BE2C (cell line): ENCODE results near the gene RTP5. TPM values are rescaled to one million over a fixed set of nuclear protein-coding genes. Genes with fewer than 3 reads are reported as not detected.
"Not testable (repeated sequence)": the region's sequence is repeated elsewhere in the genome, so short reads cannot be mapped to it uniquely, and the experiment has no call there.

Experiments
- DNase-seq: peaks from one replicate; pipeline ENCODE4 v3.0.0-alpha.2; 2020
- H3K27me3 ChIP-seq: fragments of 250-450 bp; sonication (Bioruptor Pico); 2 replicates; pipeline ENCODE4 v1.5.1; 2020; ENCODE audit warnings: mild to moderate bottlenecking
- H3K36me3 ChIP-seq: fragments of 250-450 bp; sonication (Bioruptor Pico); 2 replicates; pipeline ENCODE4 v1.5.1; 2020; ENCODE audit warnings: mild to moderate bottlenecking
- H3K4me1 ChIP-seq: fragments of 250-450 bp; sonication (Bioruptor Pico); 2 replicates; pipeline ENCODE4 v1.5.1; 2020
- H3K4me3 ChIP-seq: 2 replicates; pipeline ENCODE4 v1.5.1; 2011; ENCODE audit warnings: low read depth, low read length
- H3K9me3 ChIP-seq: fragments of 250-450 bp; sonication (Bioruptor Pico); 2 replicates; pipeline ENCODE4 v1.5.1; 2020
- polyA plus RNA-seq: library from polyadenylated mRNA; unstranded; fragments of >200 nt; gene quantifications from one replicate; pipeline ENCODE4 v1.2.1, GENCODE V29; 2012; ENCODE audit warnings: low read depth, missing spikeins; ENCODE audit not compliant: insufficient read length, insufficient read depth
- TF ChIP-seq, protein P1 (sequence below): IDR thresholded peaks from 2 replicates; pipeline ENCODE4 v1.5.1; 2012; ENCODE audit warnings: mild to moderate bottlenecking, low read depth, low read length

Gene RTP5
- polyA plus RNA-seq = 0.31 TPM

GRCh38 chr2:241869087-241869961 is at the start of gene RTP5:
Gene RTP5 (plus strand): TSS chr2:241869729. CDS start chr2:241869757, 28 bp downstream.
- no peaks in the 10 kb centered on the region for H3K36me3 ChIP-seq
- no peaks in the 10 kb centered on the region for H3K9me3 ChIP-seq
- H3K4me1 ChIP-seq = peaks cover 6% of the 10 kb centered on the region; the same call in 1 of the 2 replicates
- H3K27me3 ChIP-seq = no peaks in the 10 kb centered on the region
- no peak within 1 kb of the TSS for H3K4me3 ChIP-seq
- DNase-seq = peak; percentile 8
- TF ChIP-seq, protein P1, sequence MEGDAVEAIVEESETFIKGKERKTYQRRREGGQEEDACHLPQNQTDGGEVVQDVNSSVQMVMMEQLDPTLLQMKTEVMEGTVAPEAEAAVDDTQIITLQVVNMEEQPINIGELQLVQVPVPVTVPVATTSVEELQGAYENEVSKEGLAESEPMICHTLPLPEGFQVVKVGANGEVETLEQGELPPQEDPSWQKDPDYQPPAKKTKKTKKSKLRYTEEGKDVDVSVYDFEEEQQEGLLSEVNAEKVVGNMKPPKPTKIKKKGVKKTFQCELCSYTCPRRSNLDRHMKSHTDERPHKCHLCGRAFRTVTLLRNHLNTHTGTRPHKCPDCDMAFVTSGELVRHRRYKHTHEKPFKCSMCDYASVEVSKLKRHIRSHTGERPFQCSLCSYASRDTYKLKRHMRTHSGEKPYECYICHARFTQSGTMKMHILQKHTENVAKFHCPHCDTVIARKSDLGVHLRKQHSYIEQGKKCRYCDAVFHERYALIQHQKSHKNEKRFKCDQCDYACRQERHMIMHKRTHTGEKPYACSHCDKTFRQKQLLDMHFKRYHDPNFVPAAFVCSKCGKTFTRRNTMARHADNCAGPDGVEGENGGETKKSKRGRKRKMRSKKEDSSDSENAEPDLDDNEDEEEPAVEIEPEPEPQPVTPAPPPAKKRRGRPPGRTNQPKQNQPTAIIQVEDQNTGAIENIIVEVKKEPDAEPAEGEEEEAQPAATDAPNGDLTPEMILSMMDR = no peak

DNA sequence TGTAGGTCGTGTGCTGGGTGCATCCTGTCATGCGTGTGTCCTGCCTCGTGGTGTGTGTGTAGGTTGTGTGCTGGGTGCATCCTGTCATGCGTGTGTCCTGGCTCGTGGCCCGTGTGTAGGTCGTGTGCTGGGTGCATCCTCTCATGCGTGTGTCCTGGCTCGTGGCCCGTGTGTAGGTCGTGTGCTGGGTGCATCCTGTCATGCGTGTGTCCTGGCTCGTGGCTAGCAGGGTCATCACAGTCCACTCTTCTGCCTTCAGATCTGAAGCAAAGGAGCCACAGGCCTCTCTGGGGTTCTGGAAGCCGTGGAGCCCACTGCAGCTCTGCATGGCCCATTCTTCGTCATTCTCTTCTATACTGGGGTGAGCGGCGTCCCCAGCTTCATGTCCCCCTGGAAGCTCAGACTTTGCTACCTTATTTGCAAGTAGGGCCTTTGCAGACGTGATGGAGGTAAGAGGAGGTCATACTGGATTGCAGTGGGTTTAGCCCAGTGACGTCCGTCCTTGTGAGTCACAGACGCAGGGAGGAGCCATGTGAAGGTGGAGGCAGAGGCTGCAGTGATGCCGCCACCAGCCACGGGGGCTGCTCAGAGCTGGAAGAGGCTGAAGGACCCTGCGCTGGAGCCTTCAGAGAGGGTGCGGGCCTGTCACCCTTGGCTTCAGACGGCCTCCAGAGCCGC is 49.4 kb upstream of the RTP5 start:
- H3K4me1 ChIP-seq, H3K9me3 ChIP-seq, H3K36me3 ChIP-seq, H3K27me3 ChIP-seq, H3K4me3 ChIP-seq, DNase-seq: not testable (repeated sequence)

DNA sequence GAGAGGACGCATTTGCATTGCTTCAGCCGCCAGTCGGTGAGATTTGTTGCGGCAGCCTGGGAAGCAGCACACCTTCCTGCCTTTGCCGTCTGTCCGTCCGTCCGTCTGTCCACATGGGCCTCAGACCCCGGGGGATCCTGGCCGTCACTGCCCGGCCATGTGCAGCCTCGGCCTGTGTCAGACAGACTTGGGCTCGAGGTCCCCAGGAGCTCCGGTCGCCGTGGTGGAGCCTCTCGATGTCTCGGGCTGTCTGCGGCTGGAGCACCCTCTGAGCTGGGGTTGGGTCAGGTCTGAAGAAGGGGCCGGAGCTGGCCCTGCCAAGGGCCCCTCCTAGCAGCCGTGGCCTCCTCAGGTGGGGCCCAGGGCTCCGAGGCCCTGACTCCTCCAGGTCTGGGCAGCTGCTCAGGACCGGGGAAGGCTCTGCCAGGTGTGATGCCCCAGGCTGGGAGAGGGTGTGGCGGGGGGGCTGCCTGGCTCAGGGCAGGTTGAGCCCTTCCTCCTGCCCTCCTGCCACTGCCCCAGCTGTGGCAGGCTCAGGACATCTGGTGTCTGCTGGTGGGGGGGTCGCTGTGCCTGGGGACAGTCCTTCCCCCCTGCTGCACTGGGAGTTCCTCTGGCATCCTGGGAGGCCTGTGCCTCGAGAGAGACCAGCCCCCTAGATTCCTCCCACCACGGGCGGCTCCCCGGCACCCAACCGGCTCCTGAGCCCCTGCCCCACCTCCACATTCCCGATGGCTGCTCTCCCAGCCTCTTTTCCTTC is 48.7 kb upstream of the RTP5 start:
- no peaks in the 10 kb centered on the region for H3K9me3 ChIP-seq
- H3K27me3 ChIP-seq = no peaks in the 10 kb centered on the region
- TF ChIP-seq, protein P1 = no peak
- no peak overlapping the region for H3K4me3 ChIP-seq
- no peaks in the 10 kb centered on the region for H3K4me1 ChIP-seq
- no peaks in the 10 kb centered on the region for H3K36me3 ChIP-seq
- peak; percentile 11 for DNase-seq

DNA sequence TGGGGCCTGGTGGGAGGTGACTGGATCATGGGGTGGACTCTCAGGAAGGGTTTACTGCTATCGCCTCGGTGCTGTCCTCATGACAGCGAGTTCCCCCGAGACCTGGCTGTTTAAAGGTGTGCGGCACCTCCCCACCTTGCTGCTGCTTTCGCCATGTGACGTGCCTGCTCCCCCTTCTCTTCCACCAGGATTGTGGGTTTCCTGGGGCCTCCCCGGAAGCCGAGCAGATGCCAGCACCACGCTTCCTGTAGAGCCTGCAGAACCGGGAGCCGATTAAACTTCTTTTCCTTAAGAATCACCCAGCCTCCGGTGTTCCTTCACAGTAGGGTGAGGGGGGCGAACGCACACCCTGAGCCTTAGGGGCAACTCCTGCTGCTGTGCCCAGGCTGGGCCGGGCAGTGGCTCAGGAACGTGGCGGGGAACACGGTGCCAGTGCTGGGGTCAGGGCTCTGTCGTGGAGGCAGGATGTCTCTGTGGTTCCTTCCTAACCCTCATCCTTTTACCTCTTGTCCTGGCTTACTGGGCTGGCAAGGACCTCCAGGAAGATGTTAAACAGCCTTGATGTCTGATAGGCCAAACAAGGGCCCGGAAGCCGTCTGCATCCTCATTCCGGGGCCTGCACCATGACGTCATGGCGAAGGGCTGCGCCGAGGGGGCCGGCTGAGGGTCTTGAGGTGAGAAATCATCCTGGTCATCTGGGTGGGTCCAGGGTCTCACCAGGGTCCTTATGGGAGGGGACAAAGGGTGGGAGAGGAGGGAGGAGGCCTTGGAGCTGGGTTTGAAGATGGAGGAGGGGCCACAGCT is 47.9 kb upstream of the RTP5 start:
- no peaks in the 10 kb centered on the region for H3K27me3 ChIP-seq
- DNase-seq = no peak
- H3K36me3 ChIP-seq = no peaks in the 10 kb centered on the region
- no peaks in the 10 kb centered on the region for H3K4me1 ChIP-seq
- no peaks in the 10 kb centered on the region for H3K9me3 ChIP-seq
- no peak overlapping the region for H3K4me3 ChIP-seq
- TF ChIP-seq, protein P1 = no peak

DNA sequence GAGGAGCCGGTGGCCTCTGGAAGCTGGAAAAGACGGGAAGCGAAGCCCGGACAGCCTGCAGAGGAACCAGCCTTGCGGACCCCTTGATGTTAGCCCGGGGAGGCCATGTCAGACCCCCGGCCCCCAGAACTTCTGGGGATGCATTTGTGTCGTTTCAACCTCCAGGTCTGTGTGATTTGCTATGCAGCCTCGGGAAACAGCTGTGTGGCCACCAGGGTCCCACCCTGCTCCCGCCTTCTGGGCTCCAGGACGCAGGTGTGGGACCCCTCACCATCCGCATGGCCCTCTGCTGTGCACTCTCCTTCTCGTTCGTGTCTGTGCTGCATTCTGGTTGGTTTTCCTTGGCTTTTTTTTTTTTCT is 47.3 kb upstream of the RTP5 start:
- no peak overlapping the region for H3K4me3 ChIP-seq
- no peaks in the 10 kb centered on the region for H3K4me1 ChIP-seq
- H3K9me3 ChIP-seq = peaks cover 4% of the 10 kb centered on the region; the same call in 1 of the 2 replicates
- TF ChIP-seq, protein P1 = no peak
- no peaks in the 10 kb centered on the region for H3K27me3 ChIP-seq
- H3K36me3 ChIP-seq = no peaks in the 10 kb centered on the region
- DNase-seq = no peak

DNA sequence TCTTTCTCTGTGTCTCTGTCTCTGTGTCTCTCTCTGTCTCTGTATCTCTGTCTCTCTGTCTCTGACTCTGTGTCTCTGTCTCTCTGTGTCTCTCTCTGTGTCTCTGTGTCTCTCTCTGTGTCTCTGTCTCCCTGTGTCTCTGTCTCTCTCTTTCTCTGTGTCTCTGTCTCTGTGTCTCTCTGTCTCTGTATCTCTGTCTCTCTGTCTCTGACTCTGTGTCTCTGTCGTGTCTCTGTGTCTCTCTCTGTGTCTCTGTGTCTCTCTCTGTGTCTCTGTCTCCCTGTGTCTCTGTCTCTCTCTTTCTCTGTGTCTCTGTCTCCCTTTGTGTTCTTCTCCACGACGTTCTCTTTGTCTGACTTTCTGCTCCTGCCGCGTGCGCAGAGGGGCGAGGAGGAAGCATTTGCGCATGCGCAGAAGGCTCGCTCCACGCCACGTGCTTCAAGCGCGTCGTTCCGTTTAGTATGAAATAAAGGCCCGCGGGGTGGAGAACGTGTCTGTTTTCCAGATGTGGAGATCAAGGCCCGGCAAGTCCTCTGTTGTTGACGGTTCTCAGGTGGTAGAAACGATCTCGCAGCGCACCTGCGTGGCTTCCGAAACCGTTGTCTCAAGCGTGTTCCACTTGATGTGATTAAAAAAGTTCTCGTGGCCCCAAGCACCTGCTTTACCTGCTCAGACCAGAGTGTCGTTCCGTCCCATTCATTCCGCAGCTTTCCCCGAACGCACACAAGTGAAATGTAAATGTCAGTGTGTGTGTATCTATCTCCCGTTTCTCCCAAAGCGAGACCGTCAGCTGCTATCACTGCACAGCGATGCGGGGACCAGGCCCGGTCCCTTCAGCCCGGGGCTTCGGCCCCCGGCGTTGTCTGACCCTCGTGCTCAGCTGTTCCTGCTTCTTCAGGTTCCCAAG is 45.7 kb upstream of the RTP5 start:
- not testable (repeated sequence) for H3K4me3 ChIP-seq, H3K27me3 ChIP-seq, DNase-seq, H3K9me3 ChIP-seq, H3K4me1 ChIP-seq, H3K36me3 ChIP-seq
